Neural cell (in vitro differentiated cells): ENCODE data around the gene CTBP2.

Experiments used
- CTCF ChIP-seq: fragments of 450-650 bp; IDR thresholded peaks from 2 replicates; pipeline ENCODE4 v1.5.1; 2014; ENCODE audit warnings: antibody characterized with exemption, mild to moderate bottlenecking, moderate library complexity; ENCODE audit not compliant: poor library complexity, severe bottlenecking
- EP300 ChIP-seq: fragments of 450-650 bp; conservative IDR thresholded peaks from 2 replicates; pipeline ENCODE4 v1.6.1; 2014; ENCODE audit warnings: antibody characterized with exemption, mild to moderate bottlenecking, moderate library complexity; ENCODE audit not compliant: poor library complexity, severe bottlenecking
- EZH2 ChIP-seq: fragments of 200-600, 300-800 bp; shearing (Covaris generic), sonication (generic); IDR thresholded peaks from 2 replicates; pipeline ENCODE4 v1.6.1; 2014; ENCODE audit warnings: antibody characterized with exemption, low read length, borderline replicate concordance, mild to moderate bottlenecking; ENCODE audit not compliant: insufficient read depth, poor library complexity, severe bottlenecking
- POLR2AphosphoS5 ChIP-seq: IDR thresholded peaks from 2 replicates; pipeline ENCODE4 v1.6.1; 2012
- REST ChIP-seq: IDR thresholded peaks from 2 replicates; pipeline ENCODE4 v1.6.1; 2012; ENCODE audit warnings: borderline replicate concordance
- TAF1 ChIP-seq: IDR thresholded peaks from 2 replicates; pipeline ENCODE4 v1.6.1; 2012; ENCODE audit warnings: low read depth

- TF ChIP-seq CTCF (no peak), POLR2AphosphoS5 (no peak), EZH2 (no peak), EP300 (no peak), TAF1 (no peak), REST (no peak)
These were observed 153.4 kb downstream of the CTBP2 start for GRCh38 chr10:125006921-125007426.
